ENCODE results near the gene IFNAR1.

- no peak for TF ChIP-seq OSR1 (CRISPR knock-in tag; IDR thresholded peaks at IDR 0.05)
- TF ChIP-seq ARNTL (CRISPR knock-in tag; IDR thresholded peaks at IDR 0.05; ENCODE audit: borderline replicate concordance, low read depth), result no peak
- no peak for TF ChIP-seq CSRNP3 (CRISPR knock-in tag; IDR thresholded peaks at IDR 0.05)
- TF ChIP-seq PATZ1 (CRISPR knock-in tag; IDR thresholded peaks at IDR 0.05; ENCODE audit: borderline replicate concordance), result no peak
These were observed 22.7 kb upstream of the IFNAR1 start for GRCh38 chr21:33302055-33302454.

All from SK-N-SH treated with all-trans-retinoic acid at 6 μM for 48 hours (cell line).